ELF-1 (cell line): ENCODE measurements around the gene ZNF679.
A peak's percentile ranks its signal among the peaks of the same experiment; 100 is the strongest.
"Not testable (repeated sequence)": the region's sequence is repeated elsewhere in the genome, so short reads cannot be mapped to it uniquely, and the experiment has no call there.

Experiments
- DNase-seq: peaks from one replicate; pipeline ENCODE4 v3.0.0-alpha.2; 2016; ENCODE audit warnings: low read depth, low spot score

ZNF679 gene

DNA sequence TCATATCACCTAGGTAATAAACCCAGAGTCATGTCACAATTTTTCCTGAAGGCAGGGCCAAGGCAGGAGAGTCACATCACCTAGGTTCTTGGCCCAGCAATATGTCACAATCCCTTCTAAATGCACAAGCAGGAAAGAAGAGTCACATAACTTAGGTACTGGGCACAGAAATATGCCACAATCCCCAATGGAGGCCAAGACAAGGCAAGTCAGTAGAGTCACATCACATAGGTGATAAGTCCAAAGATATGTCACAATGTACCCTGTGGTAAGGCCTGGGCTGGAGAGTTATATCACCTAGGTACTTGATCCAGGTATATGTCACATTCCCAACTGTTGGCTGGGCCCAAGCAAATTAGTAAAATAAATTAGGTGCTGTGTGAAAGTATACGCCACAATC lies at the start of gene ZNF679:
Gene ZNF679, plus strand, starts transcription at position 301 of the 400 bp plus-strand sequence. CDS start 20,644 bp downstream, outside the sequence.
- DNase-seq: not testable (repeated sequence)

DNA sequence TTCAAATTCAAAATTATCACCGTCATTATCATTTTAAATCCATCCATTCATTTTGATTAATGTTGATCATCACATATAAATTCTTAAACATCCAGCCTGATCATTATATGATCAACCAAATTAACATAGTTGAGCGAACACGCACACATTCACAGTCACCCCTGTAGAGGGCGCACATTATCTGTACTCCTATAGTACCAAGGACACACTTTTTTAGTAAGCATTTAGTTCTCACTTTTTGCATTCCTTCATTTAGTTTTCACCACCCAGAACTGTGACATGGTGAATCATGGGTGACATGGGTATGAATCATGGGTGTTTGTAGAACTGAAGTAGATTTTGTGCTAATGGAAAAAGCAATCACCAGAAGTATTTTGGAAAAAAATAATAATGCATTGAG lies 47.3 kb upstream of the ZNF679 start:
- no peak for DNase-seq

DNA sequence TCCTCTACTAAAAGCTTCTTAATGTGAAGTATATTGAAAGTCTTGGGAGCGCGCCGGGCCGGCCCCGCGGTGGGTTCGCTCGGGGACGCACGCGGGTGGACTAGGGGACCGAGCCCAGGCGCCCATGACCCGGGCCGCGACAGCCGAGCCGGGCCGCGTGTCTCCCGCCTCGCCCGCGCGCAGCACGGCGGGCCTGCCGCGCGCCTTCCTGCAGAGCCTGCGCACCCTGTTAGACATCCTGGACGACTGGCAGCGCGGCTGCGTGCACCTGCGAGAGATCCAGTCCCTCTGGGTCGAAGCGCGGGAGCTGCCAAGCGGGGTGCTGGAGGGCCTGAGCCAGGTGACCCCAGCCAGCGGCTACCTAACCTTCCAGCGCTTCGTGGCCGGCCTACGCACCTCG lies 46.7 kb upstream of the ZNF679 start:
- no peak for DNase-seq

- no peak for DNase-seq
These were observed 46.1 kb upstream of the ZNF679 start for GRCh38 chr7:64182036-64182790.

- DNase-seq: peak; percentile 25
These were observed 45.0 kb upstream of the ZNF679 start for GRCh38 chr7:64183126-64183742.

GRCh38 chr7:64183827-64184372 lies 44.4 kb upstream of the ZNF679 start:
- no peak for DNase-seq

DNA sequence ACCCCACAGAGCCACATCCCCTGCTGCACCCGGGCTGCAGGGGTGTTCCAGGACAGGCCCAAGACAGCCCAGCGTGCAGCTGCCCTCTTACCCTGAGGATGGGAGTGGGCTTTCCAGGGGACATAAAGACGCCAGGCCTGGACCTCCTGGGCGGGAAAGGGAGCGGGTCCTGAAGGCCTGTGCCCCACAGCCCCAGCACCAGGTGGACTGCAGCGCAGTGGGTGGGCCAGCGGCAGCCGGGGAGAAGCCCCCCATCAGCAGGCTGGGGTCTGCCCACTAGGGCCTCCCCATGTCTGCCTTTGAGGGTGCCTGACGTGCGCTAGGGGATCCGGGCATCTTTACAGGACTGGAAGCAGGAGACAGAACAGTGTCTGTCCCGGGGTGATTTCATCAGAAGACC lies 43.9 kb upstream of the ZNF679 start:
- no peak for DNase-seq

- no peak for DNase-seq
These were observed 40.9 kb upstream of the ZNF679 start for GRCh38 chr7:64187408-64187807.

- DNase-seq: no peak
These were observed 36.0 kb upstream of the ZNF679 start for GRCh38 chr7:64192148-64192704.

DNA sequence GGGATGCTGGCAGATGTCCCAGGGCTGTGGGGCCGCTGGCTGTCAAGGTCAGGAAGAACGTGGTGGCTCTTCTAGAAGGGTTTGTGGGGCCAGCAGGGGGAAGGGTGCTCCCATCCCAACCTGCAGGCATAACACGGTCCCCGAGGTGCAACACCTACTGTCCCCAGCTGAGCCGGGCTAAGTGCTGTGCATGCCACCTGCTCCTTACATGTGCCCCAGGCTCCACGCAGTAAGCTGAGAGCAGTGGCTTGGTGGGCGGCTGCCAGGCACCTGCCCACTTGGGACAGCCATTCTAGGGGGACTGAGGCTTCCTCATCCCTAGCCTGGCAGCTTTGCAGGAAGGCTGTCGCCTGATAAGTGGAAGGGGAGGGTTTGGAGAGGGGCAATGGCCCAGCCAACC lies 35.5 kb upstream of the ZNF679 start:
- DNase-seq: no peak

DNA sequence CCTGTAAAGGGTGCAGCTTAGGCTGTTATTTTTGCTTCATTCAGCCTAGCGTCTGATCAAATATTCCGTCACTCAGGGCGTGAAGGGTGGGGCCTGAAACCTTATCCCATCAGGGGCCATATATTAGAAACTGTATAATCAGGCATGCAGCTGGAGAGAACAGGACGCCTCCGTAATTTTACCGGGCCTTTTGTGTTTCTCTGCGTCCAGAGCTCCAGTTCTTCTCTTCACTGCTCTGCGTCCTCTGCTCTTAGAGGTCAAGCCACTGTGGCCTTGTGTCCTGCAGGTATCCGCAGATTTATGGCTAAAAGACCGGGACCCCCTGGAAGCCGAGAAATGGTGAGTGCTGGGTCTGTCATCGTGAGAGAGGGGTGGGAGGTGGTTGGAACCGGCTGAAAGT lies 21.4 kb upstream of the ZNF679 start, which contains the start of gene ZNF735:
Gene ZNF735, plus strand, starts transcription at position 301 of the 400 bp plus-strand sequence. Its CDS starts 0 bp downstream, at position 301.
- DNase-seq: no peak

DNA sequence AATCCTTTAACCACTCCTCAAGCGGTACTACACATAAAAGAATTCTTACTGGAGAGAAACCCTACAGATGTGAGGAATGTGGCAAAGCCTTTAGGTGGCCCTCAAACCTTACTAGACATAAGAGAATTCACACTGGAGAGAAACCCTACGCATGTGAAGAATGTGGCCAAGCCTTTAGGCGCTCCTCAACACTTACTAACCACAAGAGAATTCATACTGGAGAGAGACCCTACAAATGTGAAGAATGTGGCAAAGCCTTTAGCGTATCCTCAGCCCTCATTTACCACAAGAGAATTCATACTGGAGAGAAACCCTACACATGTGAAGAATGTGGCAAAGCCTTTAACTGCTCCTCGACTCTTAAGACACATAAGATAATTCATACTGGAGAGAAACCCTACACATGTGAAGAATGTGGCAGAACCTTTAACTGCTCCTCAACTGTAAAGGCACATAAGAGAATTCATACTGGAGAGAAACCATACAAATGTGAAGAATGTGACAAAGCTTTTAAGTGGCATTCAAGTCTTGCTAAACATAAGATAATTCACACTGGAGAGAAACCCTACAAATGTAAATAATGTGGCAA lies 8.5 kb upstream of the ZNF679 start:
- DNase-seq: not testable (repeated sequence)

DNA sequence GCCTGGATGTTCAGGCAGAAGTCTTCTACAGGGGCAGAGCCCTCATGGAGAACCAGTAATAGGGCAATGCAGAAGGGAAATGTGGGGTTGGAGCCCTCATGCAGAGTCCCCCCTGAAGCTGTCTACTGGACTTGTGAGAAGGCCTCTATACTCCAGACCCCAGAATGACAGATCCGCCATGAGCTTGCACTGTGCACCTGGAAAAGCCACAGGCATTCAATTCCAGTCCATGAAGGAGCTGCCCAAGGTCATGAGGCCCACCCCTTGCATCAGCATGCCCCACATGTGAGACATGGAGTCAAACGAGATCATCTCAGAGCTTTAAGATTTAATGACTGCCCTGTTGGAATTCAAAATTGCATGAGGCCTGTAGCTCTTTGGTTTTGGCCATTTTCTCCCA lies 4.9 kb upstream of the ZNF679 start:
- DNase-seq: no peak

- DNase-seq: no peak
These were observed 38.2 kb downstream of the ZNF679 start for GRCh38 chr7:64266341-64266919.

DNA sequence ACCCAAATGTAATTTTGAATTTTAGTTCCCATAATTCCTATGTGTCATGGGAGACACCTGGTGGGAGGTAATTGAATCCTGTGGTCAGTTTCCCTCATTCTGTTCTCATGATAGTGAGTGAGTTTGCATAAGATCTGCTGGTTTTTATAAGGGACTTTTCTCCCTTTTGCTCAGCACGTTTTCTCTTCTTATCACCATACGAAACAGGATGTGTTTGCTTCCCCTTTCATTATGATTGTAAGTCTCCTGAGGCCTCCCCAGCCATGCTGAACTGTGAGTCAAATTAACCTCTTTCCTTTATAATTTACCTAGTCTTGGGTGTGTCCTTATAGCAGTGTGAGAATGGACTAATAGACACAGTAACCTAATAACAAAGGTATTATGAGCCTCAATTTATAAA lies 49.4 kb downstream of the ZNF679 start:
- no peak for DNase-seq

DNA sequence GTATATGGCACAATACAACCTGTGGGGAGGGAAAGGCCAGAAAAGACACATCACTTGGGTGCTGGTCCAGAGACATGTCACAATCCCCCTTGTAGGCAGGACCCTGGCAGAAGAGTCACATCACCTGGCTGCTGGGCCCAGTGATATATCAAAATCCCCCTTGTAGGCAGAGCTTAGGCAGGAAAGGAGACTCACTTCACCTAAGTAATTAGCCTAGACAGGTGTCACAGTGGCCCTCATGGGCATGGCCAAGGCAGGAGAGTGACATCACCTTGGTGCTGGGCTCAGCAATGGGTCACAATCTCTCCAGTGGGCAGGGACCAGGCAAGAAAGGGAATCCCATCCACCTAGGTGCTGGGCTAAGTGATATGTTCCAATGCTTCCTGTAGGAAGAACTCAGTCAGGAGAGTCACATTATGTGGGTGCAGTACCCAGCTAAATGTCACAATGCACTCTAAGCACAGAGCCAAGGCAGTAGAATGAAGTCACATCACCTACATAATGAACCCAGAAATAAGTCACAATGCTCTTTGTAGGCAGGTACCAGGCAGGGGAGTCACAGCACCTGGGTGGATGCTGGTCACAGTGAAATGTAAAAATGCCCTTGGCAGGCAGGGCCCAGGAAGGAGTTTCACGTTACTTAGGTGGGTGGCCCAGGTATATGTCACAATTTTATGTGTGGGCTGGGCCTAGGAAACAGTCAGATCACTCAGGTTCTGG lies 66.6 kb downstream of the ZNF679 start:
- no peak for DNase-seq

DNA sequence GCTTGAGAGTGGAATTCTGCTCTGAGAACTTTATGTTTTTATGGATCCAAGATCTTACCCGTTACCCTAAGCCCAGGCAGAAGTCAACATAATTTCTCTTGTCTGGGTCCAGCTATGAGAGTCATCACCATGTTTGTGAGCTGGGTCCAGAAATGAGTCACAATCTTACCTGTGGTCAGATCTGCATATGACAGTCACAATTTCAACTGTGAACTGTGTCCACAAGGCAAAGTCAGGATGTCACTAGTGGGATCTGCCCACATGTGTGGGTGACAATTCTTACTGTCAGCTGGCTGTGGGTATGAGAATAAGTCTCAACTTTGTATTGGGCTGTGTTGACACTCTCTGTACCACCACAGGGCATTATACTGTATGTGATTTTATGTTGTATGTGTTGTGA lies 69.1 kb downstream of the ZNF679 start:
- not testable (repeated sequence) for DNase-seq

DNA sequence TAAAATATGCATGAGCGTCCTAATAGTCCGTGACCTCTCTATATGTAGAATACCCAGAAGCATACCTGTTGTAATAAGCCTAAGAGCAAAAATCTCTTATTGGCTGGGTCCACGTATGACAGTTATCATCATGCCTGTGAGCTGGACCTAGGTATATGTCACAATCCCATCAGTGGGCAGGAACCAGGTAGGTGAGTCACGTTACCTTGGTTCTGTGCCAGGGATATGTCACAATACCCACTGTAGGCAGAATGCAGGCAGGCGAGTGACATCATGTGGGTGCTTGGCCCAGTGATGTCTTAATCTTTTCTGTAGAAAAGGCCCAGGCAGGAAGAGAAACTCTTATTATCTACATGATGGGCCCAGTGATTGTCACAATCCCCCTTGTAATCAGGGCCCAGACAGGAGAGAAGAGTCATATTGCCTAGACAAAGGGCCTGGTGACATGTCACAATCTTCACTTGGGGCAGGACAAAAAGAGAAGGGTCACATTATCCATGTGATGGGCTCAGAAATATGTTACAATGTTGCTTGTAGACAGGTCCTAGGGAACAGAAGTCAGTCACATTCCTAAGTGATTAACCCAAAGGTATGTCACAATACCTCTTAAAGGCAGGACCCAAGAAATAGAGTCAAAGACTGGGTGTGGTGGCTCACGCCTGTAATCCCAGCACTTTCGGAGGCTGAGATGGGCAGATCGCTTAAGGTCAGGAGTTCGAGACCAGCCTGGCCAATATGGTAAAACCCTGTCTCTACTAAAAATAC lies 72.5 kb downstream of the ZNF679 start:
- DNase-seq: no peak

GRCh38 chr7:64307254-64308015 lies 79.2 kb downstream of the ZNF679 start:
- DNase-seq: peak; percentile 97

- no peak for DNase-seq
These were observed 79.7 kb downstream of the ZNF679 start for GRCh38 chr7:64308016-64308270.
